ENCODE results near the gene KSR1. TPM values are rescaled to one million over a fixed set of nuclear protein-coding genes. Genes with fewer than 3 reads are reported as not detected.
"Not testable (repeated sequence)": the region's sequence is repeated elsewhere in the genome, so short reads cannot be mapped to it uniquely, and the experiment has no call there.

Gene KSR1
- total RNA-seq, 1 donor = 6.5 TPM

GRCh38 chr17:27497696-27498095, 41.4 kb downstream of the KSR1 start:
- Histone ChIP-seq H3K9me3 (ENCODE audit: low read depth, low read length) (peaks cover 3% of the 10 kb centered on the region), H3K4me1 (ENCODE audit: insufficient read depth, low read length) (peaks cover 4% of the 10 kb centered on the region), H4K20me1 (ENCODE audit: insufficient read depth, low read length) (peaks cover 2% of the 10 kb centered on the region), H3K79me2 (ENCODE audit: insufficient read depth, low read length) (no peaks in the 10 kb centered on the region), H2AFZ (ENCODE audit: low read length) (no peak overlapping the region), H3K36me3 (ENCODE audit: insufficient read depth, low read length) (no peaks in the 10 kb centered on the region), H3K4me3 (ENCODE audit: insufficient read depth, low read length) (no peak overlapping the region), H3K27me3 (ENCODE audit: insufficient read depth, low read length) (no peaks in the 10 kb centered on the region), H3K4me2 (ENCODE audit: insufficient read depth, low read length) (no peak overlapping the region), H3K27ac (ENCODE audit: low read depth, low read length) (no peak overlapping the region)
- no peak for TF ChIP-seq CTCF (IDR thresholded peaks at IDR 0.05; ENCODE audit: extremely low read depth, low read depth, low read length)
- no peak for DNase-seq (ENCODE audit: insufficient read length, low spot score, missing footprints)

- H3K27me3 ChIP-seq (ENCODE audit: insufficient read depth, low read length) = no peaks in the 10 kb centered on the region
- H3K4me3 ChIP-seq (ENCODE audit: insufficient read depth, low read length) = no peak overlapping the region
- DNase-seq (ENCODE audit: insufficient read length, low spot score, missing footprints) = no peak
- no peak overlapping the region for H3K4me2 ChIP-seq (ENCODE audit: insufficient read depth, low read length)
- no peaks in the 10 kb centered on the region for H3K36me3 ChIP-seq (ENCODE audit: insufficient read depth, low read length)
- no peak for TF ChIP-seq CTCF (IDR thresholded peaks at IDR 0.05; ENCODE audit: extremely low read depth, low read depth, low read length)
- H3K27ac ChIP-seq (ENCODE audit: low read depth, low read length) = no peak overlapping the region
- H3K4me1 ChIP-seq (ENCODE audit: insufficient read depth, low read length) = peaks cover 6% of the 10 kb centered on the region
- H4K20me1 ChIP-seq (ENCODE audit: insufficient read depth, low read length) = peaks cover 2% of the 10 kb centered on the region
- no peaks in the 10 kb centered on the region for H3K79me2 ChIP-seq (ENCODE audit: insufficient read depth, low read length)
- H2AFZ ChIP-seq (ENCODE audit: low read length) = no peak overlapping the region
- peaks cover 3% of the 10 kb centered on the region for H3K9me3 ChIP-seq (ENCODE audit: low read depth, low read length)
These were observed 42.5 kb downstream of the KSR1 start for GRCh38 chr17:27498615-27499309.

GRCh38 chr17:27499451-27500265, 43.4 kb downstream of the KSR1 start:
- Histone ChIP-seq H3K27me3 (ENCODE audit: insufficient read depth, low read length) (no peaks in the 10 kb centered on the region), H3K9me3 (ENCODE audit: low read depth, low read length) (peaks cover 3% of the 10 kb centered on the region), H3K4me2 (ENCODE audit: insufficient read depth, low read length) (no peak overlapping the region), H3K27ac (ENCODE audit: low read depth, low read length) (no peak overlapping the region), H3K36me3 (ENCODE audit: insufficient read depth, low read length) (no peaks in the 10 kb centered on the region), H3K4me1 (ENCODE audit: insufficient read depth, low read length) (peaks cover 3% of the 10 kb centered on the region), H4K20me1 (ENCODE audit: insufficient read depth, low read length) (peaks cover 6% of the 10 kb centered on the region), H2AFZ (ENCODE audit: low read length) (no peak overlapping the region), H3K79me2 (ENCODE audit: insufficient read depth, low read length) (no peaks in the 10 kb centered on the region), H3K4me3 (ENCODE audit: insufficient read depth, low read length) (no peak overlapping the region)
- no peak for DNase-seq (ENCODE audit: insufficient read length, low spot score, missing footprints)
- no peak for TF ChIP-seq CTCF (IDR thresholded peaks at IDR 0.05; ENCODE audit: extremely low read depth, low read depth, low read length)

GRCh38 chr17:27501338-27501737, 45.1 kb downstream of the KSR1 start:
- H4K20me1 ChIP-seq (ENCODE audit: insufficient read depth, low read length); H3K4me1 ChIP-seq (ENCODE audit: insufficient read depth, low read length): not testable (repeated sequence)

More at GRCh38 chr17:27501338-27501737, 45.1 kb downstream of the KSR1 start:
- H3K9me3 ChIP-seq (ENCODE audit: low read depth, low read length); H2AFZ ChIP-seq (ENCODE audit: low read length); H3K4me3 ChIP-seq (ENCODE audit: insufficient read depth, low read length); DNase-seq (ENCODE audit: insufficient read length, low spot score, missing footprints); H3K79me2 ChIP-seq (ENCODE audit: insufficient read depth, low read length); H3K27me3 ChIP-seq (ENCODE audit: insufficient read depth, low read length); H3K27ac ChIP-seq (ENCODE audit: low read depth, low read length); H3K36me3 ChIP-seq (ENCODE audit: insufficient read depth, low read length); H3K4me2 ChIP-seq (ENCODE audit: insufficient read depth, low read length): not testable (repeated sequence)

Data from osteoblast (primary cell).